HepG2 (cell line): ENCODE results near the gene TBX10. TPM values are rescaled to one million over a fixed set of nuclear protein-coding genes. Genes with fewer than 3 reads are reported as not detected.

Experiments used
- CBX1 ChIP-seq: IDR thresholded peaks from one replicate; pipeline ENCODE4 v1.6.1; 2016; ENCODE audit warnings: antibody characterized with exemption, low read depth
- CCDC6 ChIP-seq: sonication (generic); formaldehyde crosslinking; IDR thresholded peaks from 2 replicates; pipeline ENCODE4 v1.8.1; 2022; ENCODE audit warnings: mild to moderate bottlenecking, missing genetic modification reagents, moderate library complexity
- CENPT ChIP-seq: sonication (generic); formaldehyde crosslinking; IDR thresholded peaks from 2 replicates; pipeline ENCODE4 v1.8.0; 2022; ENCODE audit warnings: low read depth, mild to moderate bottlenecking, moderate library complexity, missing genetic modification reagents
- CHD2 ChIP-seq: IDR thresholded peaks from 2 replicates; pipeline ENCODE4 v1.6.1; 2011; ENCODE audit warnings: low read depth, low read length, improper control_type of control experiment
- ETV6 ChIP-seq: sonication (generic); formaldehyde crosslinking; conservative IDR thresholded peaks from 2 replicates; pipeline ENCODE4 v1.4.0; 2020; ENCODE audit warnings: missing genetic modification reagents
- GABPB1 ChIP-seq: IDR thresholded peaks from 2 replicates; pipeline ENCODE4 v1.6.1; 2016; ENCODE audit warnings: mild to moderate bottlenecking, missing genetic modification reagents, moderate library complexity, missing compliant biosample characterization
- ISL2 ChIP-seq: sonication (generic); formaldehyde crosslinking; IDR thresholded peaks from 2 replicates; pipeline ENCODE4 v1.5.0; 2020; ENCODE audit warnings: missing genetic modification reagents
- KDM4B ChIP-seq: sonication (generic); formaldehyde crosslinking; IDR thresholded peaks from 2 replicates; pipeline ENCODE4 v1.4.0; 2020; ENCODE audit warnings: missing genetic modification reagents
- MXD3 ChIP-seq: IDR thresholded peaks from 2 replicates; pipeline ENCODE4 v1.6.1; 2016; ENCODE audit warnings: mild to moderate bottlenecking, missing biosample characterization, missing genetic modification reagents
- MZF1 ChIP-seq: sonication (generic); formaldehyde crosslinking; IDR thresholded peaks from 2 replicates; pipeline ENCODE4 v1.8.1; 2023; ENCODE audit warnings: mild to moderate bottlenecking, missing genetic modification reagents, borderline replicate concordance
- NCOR1 ChIP-seq: fragments of 200-600 bp; sonication (generic); IDR thresholded peaks from 2 replicates; pipeline ENCODE4 v1.7.0; 2017; ENCODE audit warnings: antibody characterized with exemption, low read length, borderline replicate concordance
- PCBP2 ChIP-seq: fragments of 200-400 bp; formaldehyde crosslinking; optimal IDR thresholded peaks from 2 replicates; pipeline ENCODE3; 2018; ENCODE audit warnings: low read length, low read depth; ENCODE audit not compliant: poor library complexity, severe bottlenecking
- SUZ12 ChIP-seq: fragments of 150-350 bp; IDR thresholded peaks from 2 replicates; pipeline ENCODE4 v1.6.1; 2014; ENCODE audit warnings: low read depth, low read length
- TEAD2 ChIP-seq: sonication (generic); formaldehyde crosslinking; IDR thresholded peaks from 2 replicates; pipeline ENCODE4 v1.9.0; 2021; ENCODE audit warnings: missing genetic modification reagents
- ZNF232 ChIP-seq: sonication (generic); formaldehyde crosslinking; IDR thresholded peaks from 2 replicates; pipeline ENCODE4 v1.4.0; 2020; ENCODE audit warnings: missing genetic modification reagents, borderline replicate concordance
- ZNF275 ChIP-seq: sonication (generic); formaldehyde crosslinking; IDR thresholded peaks from 2 replicates; pipeline ENCODE4 v1.8.0; 2022; ENCODE audit warnings: missing genetic modification reagents, mild to moderate bottlenecking, inconsistent platforms, borderline replicate concordance
- ZNF318 ChIP-seq: sonication (generic); formaldehyde crosslinking; IDR thresholded peaks from 2 replicates; pipeline ENCODE4 v1.4.0; 2020; ENCODE audit warnings: mild to moderate bottlenecking, missing genetic modification reagents
- polyA plus RNA-seq, 8 experiments: library from polyadenylated mRNA; depleted of rRNA in 3 of 8; stranded (reverse) in 7 of 8; unstranded in 1 of 8; fragments of >200 nt; fragmentation: Illumina TruSeq in 4 of 8; extraction: Trizol in 4 of 8; gene quantifications; 2 replicates each; pipeline versions ENCODE4 v1.2.1 to v1.2.3, GENCODE V29; 2011 to 2016; ENCODE audit warnings: low read depth in 4 of 8, missing spikeins in 1 of 8, mixed read lengths in 1 of 8; ENCODE audit not compliant: insufficient read depth in 1 of 8
- total RNA-seq, 5 experiments: library from RNA; depleted of rRNA; stranded (reverse); fragments of >200 nt; fragmentation: Illumina TruSeq; extraction: Trizol; gene quantifications; 2 replicates each; pipeline ENCODE4 v1.2.3, GENCODE V29; 2016; ENCODE audit warnings: low read depth in 1 of 5

The TBX10 gene
- total and polyA plus RNA-seq, 2 of the 13 experiments (the other 11 are each of a cell fraction or from before 2014, with no cell fraction given): 0.27 to 1.7 TPM

GRCh38 chr11:67630228-67630942 is 9.2 kb downstream of the TBX10 start (continued):
- no peak for TF ChIP-seq SUZ12
- TF ChIP-seq CHD2: 0 out of 2 replicates have a peak, but pooled peaks have one; percentile 29
- peak; percentile 88 for TF ChIP-seq GABPB1 (CRISPR knock-in tag)
- TF ChIP-seq MZF1 (CRISPR knock-in tag): peak; percentile 53; the same call in 1 of the 2 replicates
- no peak for TF ChIP-seq CENPT (CRISPR knock-in tag)
- TF ChIP-seq MXD3 (CRISPR knock-in tag): peak; percentile 74; the same call in 1 of the 2 replicates
- peak; percentile 84 for TF ChIP-seq ISL2 (CRISPR knock-in tag)
- 0 out of 2 replicates have a peak, but pooled peaks have one; percentile 47 for TF ChIP-seq TEAD2
- TF ChIP-seq KDM4B (CRISPR knock-in tag): peak; percentile 75; the same call in 1 of the 2 replicates
- TF ChIP-seq CCDC6 (CRISPR knock-in tag): peak; percentile 22; the same call in 1 of the 2 replicates
- TF ChIP-seq ZNF275: peak; percentile 49; the same call in 1 of the 2 replicates
- TF ChIP-seq PCBP2: no peak
- TF ChIP-seq CBX1: no peak
- peak; percentile 87; the same call in 1 of the 2 replicates for TF ChIP-seq ETV6
- TF ChIP-seq ZNF232 (CRISPR knock-in tag): peak; percentile 56; the same call in 1 of the 2 replicates
- TF ChIP-seq NCOR1: 0 out of 2 replicates have a peak, but pooled peaks have one; percentile 39
- TF ChIP-seq ZNF318 (CRISPR knock-in tag): peak; percentile 51; the same call in 1 of the 2 replicates
